ENCODE measurements around the gene NFIB. TPM values are rescaled to one million over a fixed set of nuclear protein-coding genes. Genes with fewer than 3 reads are reported as not detected.

Gene NFIB
- polyA plus RNA-seq, 3 donors, result not detected

DNA sequence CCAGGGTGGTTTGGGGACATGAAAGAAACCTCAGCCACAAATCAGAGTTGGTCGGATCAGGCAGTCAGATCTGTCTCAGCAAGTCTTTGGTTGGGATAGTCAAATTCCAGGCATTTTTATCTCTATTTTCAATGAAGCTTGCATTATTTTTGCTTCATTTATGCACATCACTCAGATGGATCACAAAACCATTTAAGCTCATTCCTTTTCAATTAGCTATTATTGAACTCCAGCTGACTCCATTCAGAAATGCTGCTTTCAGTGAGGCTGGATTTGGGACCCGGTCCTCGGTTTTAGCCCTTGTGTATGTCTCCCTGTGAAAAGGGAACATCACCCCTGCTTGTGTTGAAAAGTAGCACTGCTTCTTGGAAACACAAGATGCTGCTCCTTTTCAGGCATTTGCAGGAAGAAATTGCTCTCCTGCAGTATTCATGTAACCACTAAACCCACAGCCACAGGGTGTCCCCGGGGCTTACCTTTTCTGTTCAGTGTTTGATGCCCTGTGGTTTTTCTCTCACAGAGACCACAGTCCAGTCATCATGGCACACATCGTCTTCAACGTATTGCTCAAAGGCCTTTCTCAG, 232.9 kb downstream of the NFIB start:
- no peak overlapping the region for H3K27ac Mint-ChIP-seq
- H3K9me3 Mint-ChIP-seq, result peaks cover 0 to 3% (median 0%) of the 10 kb centered on the region in 7 donors
- intact Hi-C loops (cut with micrococcal nuclease), result no loop called here
- peaks cover 0 to 3% (median 1%) of the 10 kb centered on the region in 3 donors for H3K27me3 Mint-ChIP-seq (ENCODE audit: low read depth in 3 of 3)
- H3K4me3 ChIP-seq (replicated peaks in 1 of 3; ENCODE audit: low read depth in 2 of 3, low read length in 3 of 3), result no peak overlapping the region
- no peaks in the 10 kb centered on the region for H3K79me2 ChIP-seq (ENCODE audit: insufficient read depth, low read length)
- no peak overlapping the region for H2AFZ ChIP-seq (ENCODE audit: insufficient read depth, low read depth, low read length, poor library complexity, severe bottlenecking)
- TF ChIP-seq CTCF (IDR thresholded peaks at IDR 0.05), result no peak
- H3K4me1 Mint-ChIP-seq, result no peaks in the 10 kb centered on the region
- H3K36me3 Mint-ChIP-seq, result no peaks in the 10 kb centered on the region
- WGBS (ENCODE audit: insufficient coverage), result 20% methylated on average over 2 of the region's 6 CpGs
- no peaks in the 10 kb centered on the region for H3K27me3 ChIP-seq (ENCODE audit: control insufficient read depth in 2 of 2, insufficient read depth in 2 of 2, low read length in 2 of 2)
- no peak overlapping the region for H3K9ac ChIP-seq (ENCODE audit: insufficient read depth, low read length, poor library complexity, severe bottlenecking)
- no peak overlapping the region for H3K27ac ChIP-seq (ENCODE audit: low read depth in 1 of 2, low read length in 2 of 2)
- no peaks in the 10 kb centered on the region for H3K36me3 ChIP-seq (replicated peaks in 1 of 2; ENCODE audit: control insufficient read depth in 1 of 2, insufficient read depth in 2 of 2, low read length in 2 of 2)
- no peak overlapping the region for H3K4me2 ChIP-seq (replicated peaks; ENCODE audit: extremely low read depth, low read length, poor library complexity, severe bottlenecking)
- no peaks in the 10 kb centered on the region for H3K4me1 ChIP-seq (ENCODE audit: control insufficient read depth in 1 of 2, insufficient read depth in 2 of 2, low read length in 2 of 2)
- no peak overlapping the region for H3K4me3 Mint-ChIP-seq
- H4K20me1 ChIP-seq (ENCODE audit: insufficient read depth, low read length), result no peaks in the 10 kb centered on the region
- H3K9me3 ChIP-seq (replicated peaks in 1 of 2; ENCODE audit: control insufficient read depth in 1 of 2, insufficient read depth in 1 of 2, low read length in 2 of 2), result no peaks in the 10 kb centered on the region
- no peak for DNase-seq

- Histone ChIP-seq H3K9me3 (replicated peaks in 1 of 2; ENCODE audit: control insufficient read depth in 1 of 2, insufficient read depth in 1 of 2, low read length in 2 of 2) (no peaks in the 10 kb centered on the region), H4K20me1 (ENCODE audit: insufficient read depth, low read length) (no peaks in the 10 kb centered on the region), H3K36me3 (replicated peaks in 1 of 2; ENCODE audit: control insufficient read depth in 1 of 2, insufficient read depth in 2 of 2, low read length in 2 of 2) (no peaks in the 10 kb centered on the region), H3K4me3 (replicated peaks in 1 of 3; ENCODE audit: low read depth in 2 of 3, low read length in 3 of 3) (no peak overlapping the region), H2AFZ (ENCODE audit: insufficient read depth, low read depth, low read length, poor library complexity, severe bottlenecking) (no peak overlapping the region), H3K4me2 (replicated peaks; ENCODE audit: extremely low read depth, low read length, poor library complexity, severe bottlenecking) (no peak overlapping the region), H3K27me3 (ENCODE audit: control insufficient read depth in 2 of 2, insufficient read depth in 2 of 2, low read length in 2 of 2) (no peaks in the 10 kb centered on the region), H3K4me1 (ENCODE audit: control insufficient read depth in 1 of 2, insufficient read depth in 2 of 2, low read length in 2 of 2) (no peaks in the 10 kb centered on the region), H3K9ac (ENCODE audit: insufficient read depth, low read length, poor library complexity, severe bottlenecking) (no peak overlapping the region), H3K27ac (ENCODE audit: low read depth in 1 of 2, low read length in 2 of 2) (no peak overlapping the region), H3K79me2 (ENCODE audit: insufficient read depth, low read length) (no peaks in the 10 kb centered on the region)
- no peak overlapping the region for H3K4me3 Mint-ChIP-seq
- peaks cover 0 to 10% (median 0%) of the 10 kb centered on the region in 7 donors for H3K9me3 Mint-ChIP-seq
- WGBS (ENCODE audit: insufficient coverage), result 67% methylated on average over 1 of the region's 4 CpGs
- no peaks in the 10 kb centered on the region for H3K36me3 Mint-ChIP-seq
- no peaks in the 10 kb centered on the region for H3K4me1 Mint-ChIP-seq
- no peak overlapping the region for H3K27ac Mint-ChIP-seq
- peaks cover 0 to 3% (median 1%) of the 10 kb centered on the region in 3 donors for H3K27me3 Mint-ChIP-seq (ENCODE audit: low read depth in 3 of 3)
- no peak for TF ChIP-seq CTCF (IDR thresholded peaks at IDR 0.05)
- DNase-seq, result no peak
- intact Hi-C loops (cut with micrococcal nuclease), result no loop called here
Measured at GRCh38 chr9:14079440-14079839, 234.5 kb downstream of the NFIB start.

Measured in CD14-positive monocyte (primary cell).